OCI-LY7 (cell line): Measurements from ENCODE around the gene IFNA1.

Experiments used
- EZH2phosphoT487 ChIP-seq: fragments of 200-600 bp; sonication (generic); IDR thresholded peaks from 2 replicates; pipeline ENCODE4 v1.6.1; 2018; ENCODE audit warnings: low read depth, borderline replicate concordance, mild to moderate bottlenecking, mixed run types, antibody characterized with exemption, low read length, moderate library complexity, mixed read lengths
- TF ChIP-seq, protein P1 (sequence below): fragments of 200-600 bp; sonication (generic); conservative IDR thresholded peaks from 2 replicates; pipeline ENCODE4 v1.5.1; 2014; ENCODE audit warnings: mild to moderate bottlenecking, antibody characterized with exemption, low read length, moderate library complexity, mixed read lengths

DNA sequence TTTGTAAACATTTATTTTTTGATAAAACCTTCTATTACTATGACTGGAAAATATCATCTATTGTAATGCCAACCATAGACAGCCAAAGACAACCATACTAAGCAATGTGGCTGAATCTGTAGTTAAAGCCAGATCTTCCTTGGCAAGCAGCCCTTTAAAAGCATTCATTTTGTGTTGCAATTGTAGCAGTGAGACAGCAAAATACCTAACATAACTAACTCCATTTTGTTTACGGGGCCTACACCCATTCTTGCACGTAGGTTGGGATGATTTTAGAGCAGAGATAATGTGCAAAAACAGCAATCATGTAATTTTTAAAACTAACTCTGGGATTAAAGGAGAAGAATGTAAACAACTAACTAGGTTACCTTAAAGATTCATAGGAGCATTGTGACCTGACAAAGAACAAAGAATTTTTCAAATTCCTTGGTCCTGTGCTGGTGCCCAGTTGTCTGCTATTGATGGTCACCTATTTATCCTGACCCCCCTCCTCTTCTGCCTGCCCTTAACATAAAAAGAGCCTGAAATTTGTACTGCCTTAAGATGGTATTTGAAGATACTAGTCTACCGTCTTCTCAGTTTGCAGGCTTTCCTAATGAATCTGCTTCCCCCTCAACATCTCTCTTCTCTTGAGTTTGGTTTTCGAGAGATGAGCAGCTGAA is 10.6 kb downstream of the IFNA1 start:
- TF ChIP-seq, protein P1, sequence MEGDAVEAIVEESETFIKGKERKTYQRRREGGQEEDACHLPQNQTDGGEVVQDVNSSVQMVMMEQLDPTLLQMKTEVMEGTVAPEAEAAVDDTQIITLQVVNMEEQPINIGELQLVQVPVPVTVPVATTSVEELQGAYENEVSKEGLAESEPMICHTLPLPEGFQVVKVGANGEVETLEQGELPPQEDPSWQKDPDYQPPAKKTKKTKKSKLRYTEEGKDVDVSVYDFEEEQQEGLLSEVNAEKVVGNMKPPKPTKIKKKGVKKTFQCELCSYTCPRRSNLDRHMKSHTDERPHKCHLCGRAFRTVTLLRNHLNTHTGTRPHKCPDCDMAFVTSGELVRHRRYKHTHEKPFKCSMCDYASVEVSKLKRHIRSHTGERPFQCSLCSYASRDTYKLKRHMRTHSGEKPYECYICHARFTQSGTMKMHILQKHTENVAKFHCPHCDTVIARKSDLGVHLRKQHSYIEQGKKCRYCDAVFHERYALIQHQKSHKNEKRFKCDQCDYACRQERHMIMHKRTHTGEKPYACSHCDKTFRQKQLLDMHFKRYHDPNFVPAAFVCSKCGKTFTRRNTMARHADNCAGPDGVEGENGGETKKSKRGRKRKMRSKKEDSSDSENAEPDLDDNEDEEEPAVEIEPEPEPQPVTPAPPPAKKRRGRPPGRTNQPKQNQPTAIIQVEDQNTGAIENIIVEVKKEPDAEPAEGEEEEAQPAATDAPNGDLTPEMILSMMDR = no peak
- no peak for TF ChIP-seq EZH2phosphoT487
